T-helper 1 cell treated with Interleukin-12 subunit alpha and Interleukin-12 subunit beta and Interleukin-4 antibody, amounts not matched to agents 30 μg/mL and 1 μg/mL, for 36 hours (primary cell): ENCODE results near the gene HHLA2.
"Not testable (repeated sequence)": the region's sequence is repeated elsewhere in the genome, so short reads cannot be mapped to it uniquely, and the experiment has no call there.

Source experiments
- H3K27ac Mint-ChIP-seq: one replicate; pipeline ENCODE4 v1.8.0; 2021; ENCODE audit warnings: mild to moderate bottlenecking, mixed read lengths
- H3K27me3 Mint-ChIP-seq: one replicate; pipeline ENCODE4 v1.8.0; 2021; ENCODE audit warnings: low read depth, mixed read lengths
- H3K36me3 Mint-ChIP-seq: one replicate; pipeline ENCODE4 v1.8.0; 2021; ENCODE audit warnings: low read depth, mixed read lengths
- H3K4me1 Mint-ChIP-seq: one replicate; pipeline ENCODE4 v1.8.0; 2021; ENCODE audit warnings: low read depth, mixed read lengths
- H3K4me3 Mint-ChIP-seq: one replicate; pipeline ENCODE4 v1.8.0; 2021; ENCODE audit warnings: mild to moderate bottlenecking, moderate library complexity, mixed read lengths
- H3K9me3 Mint-ChIP-seq: one replicate; pipeline ENCODE4 v1.8.0; 2021; ENCODE audit warnings: mixed read lengths

Gene HHLA2

GRCh38 chr3:108342837-108343486 is 46.6 kb downstream of the HHLA2 start:
- Mint-ChIP-seq H3K4me3 (peak overlapping the region; percentile 38), H3K4me1 (peaks cover 22% of the 10 kb centered on the region), H3K9me3 (peaks cover 8% of the 10 kb centered on the region), H3K36me3 (peaks cover 11% of the 10 kb centered on the region), H3K27me3 (peaks cover 17% of the 10 kb centered on the region), H3K27ac (peak overlapping the region; percentile 65)

- Mint-ChIP-seq H3K4me3 (no peak overlapping the region), H3K27me3 (peaks cover 21% of the 10 kb centered on the region), H3K9me3 (peaks cover 13% of the 10 kb centered on the region), H3K4me1 (peaks cover 22% of the 10 kb centered on the region), H3K36me3 (peaks cover 14% of the 10 kb centered on the region), H3K27ac (no peak overlapping the region)
These were observed 47.1 kb downstream of the HHLA2 start for GRCh38 chr3:108343491-108343890.

GRCh38 chr3:108345492-108346205 is 49.3 kb downstream of the HHLA2 start:
- H3K9me3 Mint-ChIP-seq, result peaks cover 13% of the 10 kb centered on the region
- H3K4me1 Mint-ChIP-seq, result peaks cover 22% of the 10 kb centered on the region

GRCh38 chr3:108346301-108347227 is 50.2 kb downstream of the HHLA2 start:
- Mint-ChIP-seq H3K27me3 (peaks cover 21% of the 10 kb centered on the region), H3K4me1 (peaks cover 22% of the 10 kb centered on the region), H3K9me3 (peaks cover 13% of the 10 kb centered on the region), H3K36me3 (peaks cover 14% of the 10 kb centered on the region), H3K4me3 (no peak overlapping the region), H3K27ac (no peak overlapping the region)

More at GRCh38 chr3:108345492-108346205, 49.3 kb downstream of the HHLA2 start:
- Mint-ChIP-seq H3K4me3 (no peak overlapping the region), H3K36me3 (peaks cover 14% of the 10 kb centered on the region), H3K27me3 (peaks cover 21% of the 10 kb centered on the region), H3K27ac (no peak overlapping the region)

GRCh38 chr3:108352176-108352575 is 55.8 kb downstream of the HHLA2 start:
- no peaks in the 10 kb centered on the region for H3K4me1 Mint-ChIP-seq
- peaks cover 13% of the 10 kb centered on the region for H3K36me3 Mint-ChIP-seq
- H3K27me3 Mint-ChIP-seq, result peaks cover 12% of the 10 kb centered on the region
- H3K9me3 Mint-ChIP-seq, result peaks cover 12% of the 10 kb centered on the region
- H3K4me3 Mint-ChIP-seq, result no peak overlapping the region
- H3K27ac Mint-ChIP-seq, result no peak overlapping the region

GRCh38 chr3:108354562-108354961 is 58.2 kb downstream of the HHLA2 start:
- H3K4me1 Mint-ChIP-seq, result no peaks in the 10 kb centered on the region
- H3K36me3 Mint-ChIP-seq, result peaks cover 8% of the 10 kb centered on the region
- H3K4me3 Mint-ChIP-seq, result no peak overlapping the region
- H3K9me3 Mint-ChIP-seq, result peaks cover 8% of the 10 kb centered on the region
- H3K27me3 Mint-ChIP-seq, result no peaks in the 10 kb centered on the region
- H3K27ac Mint-ChIP-seq, result no peak overlapping the region

- no peaks in the 10 kb centered on the region for H3K4me1 Mint-ChIP-seq
- H3K4me3 Mint-ChIP-seq, result no peak overlapping the region
- H3K9me3 Mint-ChIP-seq, result peaks cover 8% of the 10 kb centered on the region
- H3K27ac Mint-ChIP-seq, result no peak overlapping the region
- no peaks in the 10 kb centered on the region for H3K27me3 Mint-ChIP-seq
- peaks cover 8% of the 10 kb centered on the region for H3K36me3 Mint-ChIP-seq
These were observed 60.7 kb downstream of the HHLA2 start for GRCh38 chr3:108357042-108357441.

GRCh38 chr3:108359011-108359410 is 62.7 kb downstream of the HHLA2 start:
- Mint-ChIP-seq H3K27me3 (no peaks in the 10 kb centered on the region), H3K27ac (no peak overlapping the region), H3K4me3 (no peak overlapping the region), H3K36me3 (peaks cover 6% of the 10 kb centered on the region), H3K9me3 (peaks cover 8% of the 10 kb centered on the region), H3K4me1 (no peaks in the 10 kb centered on the region)

- H3K36me3 Mint-ChIP-seq, result peaks cover 6% of the 10 kb centered on the region
- H3K27me3 Mint-ChIP-seq, result no peaks in the 10 kb centered on the region
- H3K4me3 Mint-ChIP-seq, result no peak overlapping the region
- no peak overlapping the region for H3K27ac Mint-ChIP-seq
- H3K9me3 Mint-ChIP-seq, result peaks cover 3% of the 10 kb centered on the region
- no peaks in the 10 kb centered on the region for H3K4me1 Mint-ChIP-seq
These were observed 79.7 kb downstream of the HHLA2 start for GRCh38 chr3:108376026-108376425.

GRCh38 chr3:108377384-108377783 is 81.0 kb downstream of the HHLA2 start:
- Mint-ChIP-seq H3K9me3 (peaks cover 3% of the 10 kb centered on the region), H3K27me3 (no peaks in the 10 kb centered on the region), H3K27ac (no peak overlapping the region), H3K4me1 (no peaks in the 10 kb centered on the region), H3K36me3 (peaks cover 6% of the 10 kb centered on the region), H3K4me3 (no peak overlapping the region)

- H3K4me1 Mint-ChIP-seq, result no peaks in the 10 kb centered on the region
- peaks cover 6% of the 10 kb centered on the region for H3K36me3 Mint-ChIP-seq
- no peak overlapping the region for H3K4me3 Mint-ChIP-seq
- H3K9me3 Mint-ChIP-seq, result peaks cover 3% of the 10 kb centered on the region
- no peak overlapping the region for H3K27ac Mint-ChIP-seq
- no peaks in the 10 kb centered on the region for H3K27me3 Mint-ChIP-seq
These were observed 82.0 kb downstream of the HHLA2 start for GRCh38 chr3:108378153-108378951.

- H3K4me1 Mint-ChIP-seq, H3K9me3 Mint-ChIP-seq, H3K27ac Mint-ChIP-seq, H3K4me3 Mint-ChIP-seq, H3K36me3 Mint-ChIP-seq, H3K27me3 Mint-ChIP-seq: not testable (repeated sequence)
These were observed 82.6 kb downstream of the HHLA2 start for GRCh38 chr3:108378952-108379342.

- Mint-ChIP-seq H3K36me3 (peaks cover 6% of the 10 kb centered on the region), H3K27ac (no peak overlapping the region), H3K4me1 (no peaks in the 10 kb centered on the region), H3K9me3 (peaks cover 3% of the 10 kb centered on the region), H3K27me3 (peaks cover 5% of the 10 kb centered on the region), H3K4me3 (no peak overlapping the region)
These were observed 83.9 kb downstream of the HHLA2 start for GRCh38 chr3:108380128-108380795.
